CD14-positive monocyte (primary cell): Measurements from ENCODE around the gene NOTCH3. TPM values are rescaled to one million over a fixed set of nuclear protein-coding genes. Genes with fewer than 3 reads are reported as not detected.

ENCODE experiments used
- DNase-seq, 3 donors: peaks; one replicate each; pipeline ENCODE4 v3.0.0-alpha.2; 2011 to 2022
- H2AFZ ChIP-seq: 2 replicates; pipeline ENCODE4 v1.6.0; 2012; ENCODE audit warnings: mild to moderate bottlenecking, low read depth, low read length, inconsistent platforms; ENCODE audit not compliant: insufficient read depth, poor library complexity, severe bottlenecking
- H3K27ac ChIP-seq, 2 donors: 1 replicate in 1 of 2; 2 replicates in 1 of 2; pipeline ENCODE4 v1.5.1; 2012 to 2013; ENCODE audit warnings: low read length in 2 of 2, control low read depth in 1 of 2, inconsistent platforms in 1 of 2, low read depth in 1 of 2, mild to moderate bottlenecking in 1 of 2
- H3K27me3 ChIP-seq, 2 donors: one replicate each; pipeline versions ENCODE4 v1.6.0 to v1.6.1; 2011 to 2013; ENCODE audit warnings: low read length in 2 of 2; ENCODE audit not compliant: control insufficient read depth in 2 of 2, insufficient read depth in 2 of 2
- H3K36me3 ChIP-seq, 2 donors: replicated peaks in 1 of 2; 1 replicate in 1 of 2; 2 replicates in 1 of 2; pipeline versions ENCODE4 v1.5.1 to v1.6.1; 2012 to 2013; ENCODE audit warnings: low read length in 2 of 2, control low read depth in 1 of 2, inconsistent platforms in 1 of 2, mild to moderate bottlenecking in 1 of 2; ENCODE audit not compliant: insufficient read depth in 2 of 2, control insufficient read depth in 1 of 2
- H3K4me1 ChIP-seq, 2 donors: 1 replicate in 1 of 2; 2 replicates in 1 of 2; pipeline versions ENCODE4 v1.5.1 to v1.6.1; 2012 to 2013; ENCODE audit warnings: low read length in 2 of 2, control low read depth in 1 of 2, inconsistent platforms in 1 of 2, mild to moderate bottlenecking in 1 of 2, moderate library complexity in 1 of 2; ENCODE audit not compliant: insufficient read depth in 2 of 2, control insufficient read depth in 1 of 2
- H3K4me2 ChIP-seq: replicated peaks from 2 replicates; pipeline ENCODE3; 2012; ENCODE audit warnings: low read length, moderate library complexity, mild to moderate bottlenecking; ENCODE audit not compliant: poor library complexity, severe bottlenecking; ENCODE audit errors: extremely low read depth
- H3K4me3 ChIP-seq, 3 experiments: fragments of 200-600 bp in 1 of 3; sonication (generic) in 1 of 3; replicated peaks in 1 of 3; 1 replicate in 2 of 3; 2 replicates in 1 of 3; pipeline ENCODE4 v1.5.1; 2011 to 2013; ENCODE audit warnings: low read length in 3 of 3, mild to moderate bottlenecking in 3 of 3, control low read depth in 2 of 3, low read depth in 2 of 3, inconsistent platforms in 1 of 3, moderate library complexity in 1 of 3
- H3K79me2 ChIP-seq: 2 replicates; pipeline ENCODE4 v1.6.0; 2012; ENCODE audit warnings: mild to moderate bottlenecking, control low read depth, inconsistent platforms, low read length, moderate library complexity; ENCODE audit not compliant: insufficient read depth
- H3K9ac ChIP-seq: 2 replicates; pipeline ENCODE4 v1.6.0; 2017; ENCODE audit warnings: low read length, mild to moderate bottlenecking; ENCODE audit not compliant: insufficient read depth, poor library complexity, severe bottlenecking
- H3K9me3 ChIP-seq, 2 donors: replicated peaks in 1 of 2; 1 replicate in 1 of 2; 2 replicates in 1 of 2; pipeline versions ENCODE4 v1.5.1 to v1.6.1; 2012 to 2013; ENCODE audit warnings: low read length in 2 of 2, control low read depth in 1 of 2; ENCODE audit not compliant: control insufficient read depth in 1 of 2, insufficient read depth in 1 of 2
- H4K20me1 ChIP-seq: 2 replicates; pipeline ENCODE4 v1.6.0; 2012; ENCODE audit warnings: mild to moderate bottlenecking, low read length, control low read depth, moderate library complexity; ENCODE audit not compliant: insufficient read depth
- H3K27ac Mint-ChIP-seq, 7 donors: one replicate each; pipeline ENCODE4 v1.8.0; 2020; ENCODE audit warnings: mild to moderate bottlenecking in 7 of 7, mixed read lengths in 7 of 7, moderate library complexity in 6 of 7, inconsistent platforms in 2 of 7
- H3K27me3 Mint-ChIP-seq, 3 donors: one replicate each; pipeline ENCODE4 v1.8.0; 2021 to 2022; ENCODE audit warnings: low read depth in 3 of 3, mild to moderate bottlenecking in 3 of 3, mixed read lengths in 3 of 3, moderate library complexity in 3 of 3, inconsistent platforms in 1 of 3
- H3K36me3 Mint-ChIP-seq, 2 donors: one replicate each; pipeline ENCODE4 v1.8.0; 2020; ENCODE audit warnings: mixed read lengths in 2 of 2, inconsistent platforms in 1 of 2, mild to moderate bottlenecking in 1 of 2
- H3K4me1 Mint-ChIP-seq: one replicate; pipeline ENCODE4 v1.8.0; 2020; ENCODE audit warnings: mild to moderate bottlenecking, mixed read lengths
- H3K4me3 Mint-ChIP-seq, 2 donors: one replicate each; pipeline ENCODE4 v1.8.0; 2020; ENCODE audit warnings: mild to moderate bottlenecking in 2 of 2, mixed read lengths in 2 of 2, moderate library complexity in 1 of 2
- H3K9me3 Mint-ChIP-seq, 7 donors: one replicate each; pipeline ENCODE4 v1.8.0; 2020 to 2022; ENCODE audit warnings: mixed read lengths in 7 of 7, mild to moderate bottlenecking in 6 of 7, moderate library complexity in 6 of 7, inconsistent platforms in 2 of 7
- WGBS: methylation state at CpG from one replicate; pipeline ENCODE4 v1.1.5; 2013; ENCODE audit warnings: missing lambda C conversion rate; ENCODE audit not compliant: insufficient coverage; 5-methylcytosine and 5-hydroxymethylcytosine counted together
- intact Hi-C, 2 donors: fragments of 100-400 bp; cut with micrococcal nuclease; formaldehyde crosslinking; loops; one replicate each; pipeline versions ENCODE4 v1.15.0 to v1.15.1; 2023
- polyA plus RNA-seq, 3 donors: library from polyadenylated mRNA; depleted of rRNA in 1 of 3; unstranded in 2 of 3; stranded (reverse) in 1 of 3; fragments of 300-500 nt in 2 of 3; fragments of >200 nt in 1 of 3; fragmentation: Illumina TruSeq in 2 of 3; gene quantifications; 1 replicate in 2 of 3; 2 replicates in 1 of 3; pipeline ENCODE4 v1.2.3, GENCODE V29; 2012 to 2021
- TF ChIP-seq, protein P1 (sequence below): fragments of 200-600 bp; IDR thresholded peaks from one replicate; pipeline ENCODE4 v1.8.0; 2022; ENCODE audit warnings: antibody characterized with exemption, mild to moderate bottlenecking

NOTCH3 gene
- polyA plus RNA-seq, 3 donors, result 0.05 to 0.51 TPM; not detected in 1

DNA sequence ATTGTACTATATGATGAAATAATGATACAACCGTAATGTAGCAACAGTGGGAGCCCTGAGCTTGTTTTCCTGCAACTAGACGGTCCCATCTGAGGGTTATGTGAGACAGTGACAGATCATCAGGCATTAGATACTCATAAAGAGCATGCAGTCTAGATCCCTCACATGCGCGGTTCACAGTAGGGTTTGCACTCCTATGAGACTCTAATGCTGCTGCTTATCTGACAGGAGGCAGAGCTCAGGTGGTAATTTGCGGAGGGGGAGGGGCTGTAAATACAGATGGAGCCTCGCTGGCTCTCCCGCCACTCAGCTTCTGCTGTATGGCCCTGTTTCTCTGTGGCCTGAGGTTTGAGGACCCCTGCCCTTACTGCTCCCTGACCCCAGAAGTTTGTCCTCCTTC is 17.7 kb upstream of the NOTCH3 start:
- intact Hi-C loops, result no loop called here
- Mint-ChIP-seq H3K36me3 (peaks cover 0 to 4% of the 10 kb centered on the region in 2 donors), H3K9me3 (no peaks in the 10 kb centered on the region), H3K27ac (no peak overlapping the region), H3K4me1 (peaks cover 19% of the 10 kb centered on the region), H3K4me3 (peak overlapping the region in 1 of 2 donors; percentile 35), H3K27me3 (peaks cover 20 to 35% (median 32%) of the 10 kb centered on the region in 3 donors)
- Histone ChIP-seq H3K9me3 (no peaks in the 10 kb centered on the region), H3K27me3 (peaks cover 0 to 8% of the 10 kb centered on the region in 2 donors), H3K4me3 (no peak overlapping the region), H2AFZ (no peak overlapping the region), H3K4me1 (peaks cover 10 to 12% of the 10 kb centered on the region in 2 donors), H3K27ac (no peak overlapping the region), H4K20me1 (no peaks in the 10 kb centered on the region), H3K79me2 (no peaks in the 10 kb centered on the region), H3K4me2 (no peak overlapping the region), H3K9ac (no peak overlapping the region), H3K36me3 (no peaks in the 10 kb centered on the region)
- no peak for DNase-seq
- TF ChIP-seq, protein P1, sequence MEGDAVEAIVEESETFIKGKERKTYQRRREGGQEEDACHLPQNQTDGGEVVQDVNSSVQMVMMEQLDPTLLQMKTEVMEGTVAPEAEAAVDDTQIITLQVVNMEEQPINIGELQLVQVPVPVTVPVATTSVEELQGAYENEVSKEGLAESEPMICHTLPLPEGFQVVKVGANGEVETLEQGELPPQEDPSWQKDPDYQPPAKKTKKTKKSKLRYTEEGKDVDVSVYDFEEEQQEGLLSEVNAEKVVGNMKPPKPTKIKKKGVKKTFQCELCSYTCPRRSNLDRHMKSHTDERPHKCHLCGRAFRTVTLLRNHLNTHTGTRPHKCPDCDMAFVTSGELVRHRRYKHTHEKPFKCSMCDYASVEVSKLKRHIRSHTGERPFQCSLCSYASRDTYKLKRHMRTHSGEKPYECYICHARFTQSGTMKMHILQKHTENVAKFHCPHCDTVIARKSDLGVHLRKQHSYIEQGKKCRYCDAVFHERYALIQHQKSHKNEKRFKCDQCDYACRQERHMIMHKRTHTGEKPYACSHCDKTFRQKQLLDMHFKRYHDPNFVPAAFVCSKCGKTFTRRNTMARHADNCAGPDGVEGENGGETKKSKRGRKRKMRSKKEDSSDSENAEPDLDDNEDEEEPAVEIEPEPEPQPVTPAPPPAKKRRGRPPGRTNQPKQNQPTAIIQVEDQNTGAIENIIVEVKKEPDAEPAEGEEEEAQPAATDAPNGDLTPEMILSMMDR, result no peak
- 96% methylated on average over 4 of the region's 7 CpGs for WGBS

DNA sequence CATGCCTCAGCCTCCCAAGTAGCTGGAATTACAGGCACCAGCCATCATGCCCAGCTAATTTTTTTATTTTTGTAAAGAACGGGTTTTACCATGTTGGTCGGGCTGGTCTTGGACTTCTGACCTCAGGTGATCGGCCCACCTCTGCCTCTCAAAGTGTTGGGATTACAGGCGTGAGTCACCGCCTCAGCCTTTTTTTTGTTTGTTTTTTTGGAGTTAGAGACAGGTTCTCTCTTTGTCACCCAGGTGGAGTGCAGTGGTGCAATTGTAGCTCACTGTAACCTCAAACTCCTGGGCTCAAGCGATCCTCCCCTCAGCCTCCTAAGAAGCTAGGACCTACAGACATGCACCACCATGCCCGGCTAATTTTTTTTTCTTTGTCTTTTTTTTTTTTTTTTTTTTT is 15.6 kb upstream of the NOTCH3 start:
- no peaks in the 10 kb centered on the region for H3K9me3 Mint-ChIP-seq
- H3K4me2 ChIP-seq, result no peak overlapping the region
- H3K9me3 ChIP-seq, result no peaks in the 10 kb centered on the region
- peaks cover 6 to 15% (median 14%) of the 10 kb centered on the region in 3 donors for H3K27me3 Mint-ChIP-seq
- no peak overlapping the region for H3K4me3 ChIP-seq
- no peak overlapping the region for H3K9ac ChIP-seq
- H3K27ac Mint-ChIP-seq, result no peak overlapping the region
- peaks cover 16 to 19% of the 10 kb centered on the region in 2 donors for H3K4me1 ChIP-seq
- H3K79me2 ChIP-seq, result no peaks in the 10 kb centered on the region
- H3K36me3 ChIP-seq, result no peaks in the 10 kb centered on the region
- no peak overlapping the region for H2AFZ ChIP-seq
- no peaks in the 10 kb centered on the region for H3K27me3 ChIP-seq
- intact Hi-C loops, result no loop called here
- H4K20me1 ChIP-seq, result no peaks in the 10 kb centered on the region
- no peaks in the 10 kb centered on the region for H3K36me3 Mint-ChIP-seq
- H3K4me1 Mint-ChIP-seq, result peaks cover 17% of the 10 kb centered on the region
- H3K4me3 Mint-ChIP-seq, result no peak overlapping the region
- H3K27ac ChIP-seq, result no peak overlapping the region
- 90% methylated on average over 5 of the region's 7 CpGs for WGBS
- TF ChIP-seq, protein P1, result no peak
- DNase-seq, result no peak
